ENCODE results near the gene LGR4. TPM values are rescaled to one million over a fixed set of nuclear protein-coding genes. Genes with fewer than 3 reads are reported as not detected.

Gene LGR4
- total and polyA plus RNA-seq, 10 of the 15 experiments (the other 5 are each of a cell fraction or from before 2014, with no cell fraction given) = under 0.01 to 0.64 (median 0.04) TPM; not detected in 5

DNA sequence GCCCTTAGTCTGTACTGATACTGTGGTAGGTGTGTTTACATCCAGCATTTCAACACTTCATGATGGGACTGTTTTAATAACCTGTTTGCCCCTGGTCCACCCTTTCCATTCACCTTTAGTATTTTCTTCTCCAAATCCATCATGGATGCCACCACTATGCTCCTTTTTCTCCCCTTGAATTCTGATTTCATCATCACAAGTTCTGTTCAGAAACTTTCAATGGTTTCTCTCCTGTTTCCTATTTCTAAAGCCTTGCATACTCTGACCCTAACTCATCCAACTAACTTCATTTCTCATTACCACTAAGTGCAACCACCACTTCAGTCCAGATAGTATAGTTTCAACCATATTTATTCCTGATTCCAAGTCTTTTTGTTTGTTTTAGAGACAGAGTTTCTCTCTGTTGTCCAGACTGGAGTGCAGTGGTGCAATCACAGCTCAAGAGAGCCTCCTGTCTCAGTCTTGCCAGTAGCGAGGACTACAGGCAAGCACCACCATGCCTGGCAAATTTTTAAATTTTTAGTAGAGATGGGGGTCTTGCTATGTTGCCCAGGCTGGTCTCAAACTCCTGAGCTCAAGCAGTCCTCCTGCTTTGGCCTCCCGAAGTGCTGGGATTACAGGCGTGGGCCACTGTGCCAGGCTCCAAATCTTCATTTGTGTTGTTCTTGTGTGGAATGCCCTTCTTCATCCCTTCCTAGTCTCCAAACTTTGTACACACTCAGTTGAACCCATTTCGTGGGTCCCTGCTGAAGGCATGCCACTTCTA, 35.1 kb upstream of the LGR4 start:
- RAD21 ChIA-PET (ENCODE audit: unreplicated experiment) = no interaction called here
- TF ChIP-seq RELA (IDR thresholded peaks at IDR 0.05; ENCODE audit: borderline replicate concordance, partially characterized antibody) (no peak), NFXL1 (IDR thresholded peaks at IDR 0.05; ENCODE audit: borderline replicate concordance) (no peak), ETV6 (conservative IDR thresholded peaks at IDR 0.05 in 1 of 2, IDR thresholded peaks at IDR 0.05 in 1 of 2; ENCODE audit: borderline replicate concordance in 1 of 2, low read depth in 1 of 2) (no peak), CHD1 (IDR thresholded peaks at IDR 0.05; ENCODE audit: low read depth, low read length) (no peak), TCF3 (IDR thresholded peaks at IDR 0.05; ENCODE audit: borderline replicate concordance, insufficient read depth, low read depth, low read length) (no peak), BCL11A (IDR thresholded peaks at IDR 0.05; ENCODE audit: low read depth, low read length) (no peak), KAT2A (conservative IDR thresholded peaks at IDR 0.05; ENCODE audit: control insufficient read depth, low read depth, low read length) (no peak), ZNF207 (IDR thresholded peaks at IDR 0.05; ENCODE audit: borderline replicate concordance) (no peak), ZNF24 (IDR thresholded peaks at IDR 0.05) (no peak), BACH1 (IDR thresholded peaks at IDR 0.05; ENCODE audit: borderline replicate concordance) (no peak), TCF12 (IDR thresholded peaks at IDR 0.05; ENCODE audit: low read depth, low read length) (no peak), NFYB (IDR thresholded peaks at IDR 0.05; ENCODE audit: insufficient read depth, low read depth, low read length) (no peak), SUPT20H (IDR thresholded peaks at IDR 0.05; ENCODE audit: borderline replicate concordance, control insufficient read depth, low read depth, low read length) (no peak), ATF7 (IDR thresholded peaks at IDR 0.05; ENCODE audit: low read depth) (no peak), NFIC (IDR thresholded peaks at IDR 0.05; ENCODE audit: low read depth, low read length) (no peak), TARDBP (IDR thresholded peaks at IDR 0.05; ENCODE audit: borderline replicate concordance) (no peak)
- TF ChIP-seq, protein P1, sequence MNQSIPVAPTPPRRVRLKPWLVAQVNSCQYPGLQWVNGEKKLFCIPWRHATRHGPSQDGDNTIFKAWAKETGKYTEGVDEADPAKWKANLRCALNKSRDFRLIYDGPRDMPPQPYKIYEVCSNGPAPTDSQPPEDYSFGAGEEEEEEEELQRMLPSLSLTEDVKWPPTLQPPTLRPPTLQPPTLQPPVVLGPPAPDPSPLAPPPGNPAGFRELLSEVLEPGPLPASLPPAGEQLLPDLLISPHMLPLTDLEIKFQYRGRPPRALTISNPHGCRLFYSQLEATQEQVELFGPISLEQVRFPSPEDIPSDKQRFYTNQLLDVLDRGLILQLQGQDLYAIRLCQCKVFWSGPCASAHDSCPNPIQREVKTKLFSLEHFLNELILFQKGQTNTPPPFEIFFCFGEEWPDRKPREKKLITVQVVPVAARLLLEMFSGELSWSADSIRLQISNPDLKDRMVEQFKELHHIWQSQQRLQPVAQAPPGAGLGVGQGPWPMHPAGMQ (IDR thresholded peaks at IDR 0.05; ENCODE audit: borderline replicate concordance) = no peak
- TF ChIP-seq, protein P2, sequence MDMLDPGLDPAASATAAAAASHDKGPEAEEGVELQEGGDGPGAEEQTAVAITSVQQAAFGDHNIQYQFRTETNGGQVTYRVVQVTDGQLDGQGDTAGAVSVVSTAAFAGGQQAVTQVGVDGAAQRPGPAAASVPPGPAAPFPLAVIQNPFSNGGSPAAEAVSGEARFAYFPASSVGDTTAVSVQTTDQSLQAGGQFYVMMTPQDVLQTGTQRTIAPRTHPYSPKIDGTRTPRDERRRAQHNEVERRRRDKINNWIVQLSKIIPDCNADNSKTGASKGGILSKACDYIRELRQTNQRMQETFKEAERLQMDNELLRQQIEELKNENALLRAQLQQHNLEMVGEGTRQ (IDR thresholded peaks at IDR 0.05; ENCODE audit: borderline replicate concordance, low read depth, low read length) = no peak
- TF ChIP-seq, protein P3, sequence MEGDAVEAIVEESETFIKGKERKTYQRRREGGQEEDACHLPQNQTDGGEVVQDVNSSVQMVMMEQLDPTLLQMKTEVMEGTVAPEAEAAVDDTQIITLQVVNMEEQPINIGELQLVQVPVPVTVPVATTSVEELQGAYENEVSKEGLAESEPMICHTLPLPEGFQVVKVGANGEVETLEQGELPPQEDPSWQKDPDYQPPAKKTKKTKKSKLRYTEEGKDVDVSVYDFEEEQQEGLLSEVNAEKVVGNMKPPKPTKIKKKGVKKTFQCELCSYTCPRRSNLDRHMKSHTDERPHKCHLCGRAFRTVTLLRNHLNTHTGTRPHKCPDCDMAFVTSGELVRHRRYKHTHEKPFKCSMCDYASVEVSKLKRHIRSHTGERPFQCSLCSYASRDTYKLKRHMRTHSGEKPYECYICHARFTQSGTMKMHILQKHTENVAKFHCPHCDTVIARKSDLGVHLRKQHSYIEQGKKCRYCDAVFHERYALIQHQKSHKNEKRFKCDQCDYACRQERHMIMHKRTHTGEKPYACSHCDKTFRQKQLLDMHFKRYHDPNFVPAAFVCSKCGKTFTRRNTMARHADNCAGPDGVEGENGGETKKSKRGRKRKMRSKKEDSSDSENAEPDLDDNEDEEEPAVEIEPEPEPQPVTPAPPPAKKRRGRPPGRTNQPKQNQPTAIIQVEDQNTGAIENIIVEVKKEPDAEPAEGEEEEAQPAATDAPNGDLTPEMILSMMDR (IDR thresholded peaks at IDR 0.05 in 2 of 3, conservative IDR thresholded peaks at IDR 0.05 in 1 of 3; ENCODE audit: control insufficient read depth in 2 of 3, extremely low read depth in 1 of 3, insufficient read depth in 1 of 3, low read depth in 3 of 3, low read length in 3 of 3) = no peak
- WGBS (ENCODE audit: insufficient coverage, insufficient replicate concordance, low lambda C conversion rate, missing lambda C conversion rate) = 83% methylated on average over 4 of the region's 4 CpGs
- intact Hi-C loops (cut with micrococcal nuclease; ENCODE audit: unreplicated experiment) (loop anchor here (2.0 to 10.0 kb wide), 2 partner anchors 273 to 1827 kb away; no protein-coding TSS in a partner anchor), in situ Hi-C loops (cut with MboI) (no loop called here)
- Histone ChIP-seq H3K4me2 (ENCODE audit: control insufficient read depth, insufficient read depth) (peak overlapping the region; percentile 88), H3K79me2 (ENCODE audit: control insufficient read depth, insufficient read depth, low read length) (peaks cover 39% of the 10 kb centered on the region), H4K20me1 (ENCODE audit: control insufficient read depth, insufficient read depth) (no peaks in the 10 kb centered on the region), H3K27ac (ENCODE audit: control insufficient read depth, insufficient read depth) (no peak overlapping the region; the same call in 1 of the 2 replicates), H3K4me1 (ENCODE audit: control insufficient read depth, insufficient read depth, low read length) (peaks cover 4% of the 10 kb centered on the region; the same call in 1 of the 2 replicates), H3K36me3 (ENCODE audit: control insufficient read depth in 2 of 2, insufficient read depth in 2 of 2, low read length in 1 of 2) (no peaks in the 10 kb centered on the region), H3K27me3 (replicated peaks in 1 of 2; ENCODE audit: control insufficient read depth in 2 of 2, insufficient read depth in 2 of 2, low read length in 1 of 2) (no peaks in the 10 kb centered on the region), H2AFZ (ENCODE audit: control insufficient read depth, low read depth, low read length) (peak overlapping the region; percentile 15; the same call in 1 of the 2 replicates), H3K9me3 (replicated peaks; ENCODE audit: control insufficient read depth, insufficient read depth, low read length) (no peaks in the 10 kb centered on the region), H3K4me3 (peak overlapping the region; percentile 95), H3K9ac (ENCODE audit: control insufficient read depth, insufficient read depth, low read length) (peak overlapping the region; percentile 34; the same call in 1 of the 2 replicates)
- no peak for ATAC-seq
- CTCF ChIA-PET = interaction anchor here (0.9 to 5.0 kb wide), 3 partner anchors 11 to 22 kb away, joined by 3 to 40 read pairs (median 3); no protein-coding TSS in a partner anchor
- POLR2A ChIA-PET = interaction anchor here (0.6 kb wide), 1 partner anchor 294 kb away, joined by 3 read pairs; no protein-coding TSS in a partner anchor
- no peak for DNase-seq (ENCODE audit: low read depth, low spot score)
- no TSS peak for BruUV-seq (replicated peaks)
- no peak for FAIRE-seq
- SMC1A ChIA-PET (ENCODE audit: uncharacterized antibody, unreplicated experiment) = interaction anchor here (0.7 to 1.4 kb wide), 5 partner anchors 13 to 321 kb away, joined by 3 to 5 read pairs (median 3); no protein-coding TSS in a partner anchor

Measured in GM12878 (cell line).